GDM1 (cell line): ENCODE data around the gene CLDN22.

Source experiments
- DNase-seq: peaks from one replicate; lab custom pipeline; 2025; lab: John Stamatoyannopoulos, UW

CLDN22 gene

DNA sequence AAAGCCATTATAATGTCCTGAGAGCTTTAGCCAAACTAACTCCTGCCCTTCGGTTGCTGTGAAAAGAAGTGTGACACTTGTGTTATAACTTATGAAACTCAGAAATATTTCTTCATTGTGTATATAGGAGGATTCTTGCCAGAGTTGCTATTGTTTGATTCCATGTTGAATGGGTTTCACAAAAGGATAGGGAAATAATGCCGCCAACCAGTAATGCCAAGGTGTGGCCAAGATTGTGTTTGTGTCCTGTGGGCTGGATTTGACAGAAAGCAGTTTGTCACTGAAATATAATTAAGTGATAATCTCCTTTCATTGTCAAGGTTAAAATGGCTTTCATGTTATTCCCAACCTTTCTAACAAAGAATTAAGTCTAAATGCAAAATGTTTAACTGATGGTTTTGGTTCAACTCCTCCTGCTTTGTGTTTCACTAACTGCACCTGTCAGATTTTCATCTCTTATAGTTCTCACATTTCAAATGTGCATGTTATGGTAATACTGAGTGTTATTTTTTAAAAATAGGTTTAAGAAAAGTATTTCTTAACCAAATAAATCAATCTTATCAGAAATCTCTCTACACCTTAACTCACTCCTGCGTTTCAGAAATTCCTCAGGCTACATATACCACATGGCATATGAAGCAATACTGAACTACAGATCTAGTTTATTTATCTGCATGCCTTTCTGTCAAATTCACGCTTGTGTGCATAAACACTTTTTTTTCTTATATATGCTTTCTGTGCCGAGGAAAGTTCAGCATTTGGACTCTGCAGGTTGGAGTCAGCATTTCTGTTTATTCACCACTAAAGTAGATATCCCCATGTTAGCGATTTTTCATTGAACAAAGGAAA is at the start of gene CLDN22:
Gene CLDN22, minus strand, starts transcription at position 66 of the 849 bp plus-strand sequence. Its CDS starts 58 bp downstream, at position 8.
- DNase-seq, result no peak

DNA sequence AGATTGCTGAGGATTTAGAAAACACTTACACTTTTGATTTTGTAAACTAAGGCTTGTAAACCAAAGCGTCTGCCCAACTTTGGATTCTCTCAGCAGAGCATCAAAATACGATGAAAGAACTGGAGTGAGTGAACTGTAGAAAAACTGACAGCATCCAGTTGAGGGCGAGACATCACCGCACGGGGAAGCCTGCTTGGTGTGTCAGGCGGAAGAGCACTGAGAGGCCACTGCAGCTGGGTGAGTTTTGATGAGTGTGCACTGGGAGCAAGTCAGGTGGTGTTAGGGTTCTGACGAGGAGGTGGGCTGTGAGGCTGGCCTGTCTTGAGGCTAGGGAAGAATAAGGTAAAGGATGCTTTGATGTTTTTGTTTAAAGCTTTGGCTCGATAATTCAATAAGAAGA is 49.0 kb upstream of the CLDN22 start:
- no peak for DNase-seq

DNA sequence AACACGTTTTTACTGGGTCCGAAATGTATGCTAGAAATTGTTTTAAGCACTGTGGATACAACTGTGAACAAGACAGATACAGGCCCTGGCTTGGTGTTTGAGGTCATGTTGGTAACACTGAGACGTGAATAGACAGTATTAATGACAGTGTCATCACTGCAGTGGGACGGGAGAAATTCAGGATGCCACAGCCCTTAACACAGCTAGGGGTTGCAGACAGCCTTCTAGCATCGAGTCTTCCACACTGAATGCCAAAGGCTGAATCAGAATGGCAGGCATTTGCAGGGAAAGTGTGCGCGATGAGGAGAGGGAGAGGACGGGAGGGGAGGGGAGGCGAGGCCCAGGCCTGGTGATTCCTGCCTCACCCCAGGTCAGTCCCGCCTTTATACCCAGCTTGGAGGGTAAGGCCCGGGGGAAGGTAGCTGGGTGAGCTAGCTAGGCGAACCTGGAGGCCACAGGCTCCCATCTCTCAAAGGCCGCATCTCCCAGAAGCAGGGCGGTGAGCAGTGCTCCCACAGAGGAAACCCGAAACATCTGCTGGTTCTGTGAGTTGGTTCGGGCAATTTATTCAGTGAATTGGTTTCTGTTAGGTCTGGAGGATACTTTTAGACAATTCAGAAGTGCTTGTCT is 46.2 kb upstream of the CLDN22 start:
- no peak for DNase-seq

DNA sequence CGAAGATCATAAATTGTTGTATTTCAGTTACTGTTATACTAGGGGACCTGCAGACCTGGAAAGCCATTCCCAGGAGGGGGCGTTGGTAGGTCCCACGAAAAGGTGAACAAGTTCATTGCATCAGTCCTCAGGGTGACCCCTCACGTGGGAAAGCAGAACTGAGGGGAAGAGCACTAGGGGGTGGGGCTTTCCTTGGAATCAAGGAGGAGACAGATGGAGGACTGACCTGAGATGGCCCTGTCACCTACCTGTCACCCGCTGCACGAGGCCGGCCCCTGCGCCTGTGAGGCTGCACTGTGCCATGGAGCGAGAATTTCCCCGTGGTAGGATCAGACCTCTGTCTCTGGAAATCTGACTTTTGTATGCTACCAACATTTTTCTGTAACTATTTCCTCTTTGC is 43.9 kb upstream of the CLDN22 start:
- no peak for DNase-seq

DNA sequence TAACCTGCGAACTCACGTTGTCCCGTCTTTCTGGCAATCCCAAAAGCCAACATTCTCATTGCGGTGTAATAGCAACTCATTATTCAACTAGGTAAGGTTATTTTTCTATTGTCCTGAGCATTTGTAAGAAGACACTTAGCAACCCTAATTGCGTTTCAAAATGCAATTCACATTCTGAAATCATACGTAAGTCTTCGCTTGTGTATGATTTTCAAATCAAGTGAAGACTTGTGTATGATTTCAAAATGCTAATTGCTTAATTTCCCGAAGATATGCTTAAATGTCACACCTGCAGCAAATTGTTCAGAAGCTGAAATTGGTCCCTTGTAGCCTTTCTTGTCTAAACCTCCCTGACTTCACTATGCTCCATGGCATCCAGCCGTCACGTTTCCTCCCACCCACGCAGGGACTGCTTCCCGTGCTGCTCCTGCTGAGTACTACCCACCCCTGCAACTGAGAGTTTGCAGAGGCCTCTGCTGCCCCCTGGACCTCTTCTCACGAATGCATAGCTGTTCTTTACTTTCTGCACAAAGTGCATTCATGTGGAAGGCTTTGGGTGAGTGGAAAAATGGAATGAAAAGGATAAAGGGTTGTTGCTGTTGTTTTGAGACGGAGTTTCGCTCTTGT is 43.0 kb upstream of the CLDN22 start:
- no peak for DNase-seq

GRCh38 chr4:183362036-183362435 is 42.0 kb upstream of the CLDN22 start:
- DNase-seq, result no peak

DNA sequence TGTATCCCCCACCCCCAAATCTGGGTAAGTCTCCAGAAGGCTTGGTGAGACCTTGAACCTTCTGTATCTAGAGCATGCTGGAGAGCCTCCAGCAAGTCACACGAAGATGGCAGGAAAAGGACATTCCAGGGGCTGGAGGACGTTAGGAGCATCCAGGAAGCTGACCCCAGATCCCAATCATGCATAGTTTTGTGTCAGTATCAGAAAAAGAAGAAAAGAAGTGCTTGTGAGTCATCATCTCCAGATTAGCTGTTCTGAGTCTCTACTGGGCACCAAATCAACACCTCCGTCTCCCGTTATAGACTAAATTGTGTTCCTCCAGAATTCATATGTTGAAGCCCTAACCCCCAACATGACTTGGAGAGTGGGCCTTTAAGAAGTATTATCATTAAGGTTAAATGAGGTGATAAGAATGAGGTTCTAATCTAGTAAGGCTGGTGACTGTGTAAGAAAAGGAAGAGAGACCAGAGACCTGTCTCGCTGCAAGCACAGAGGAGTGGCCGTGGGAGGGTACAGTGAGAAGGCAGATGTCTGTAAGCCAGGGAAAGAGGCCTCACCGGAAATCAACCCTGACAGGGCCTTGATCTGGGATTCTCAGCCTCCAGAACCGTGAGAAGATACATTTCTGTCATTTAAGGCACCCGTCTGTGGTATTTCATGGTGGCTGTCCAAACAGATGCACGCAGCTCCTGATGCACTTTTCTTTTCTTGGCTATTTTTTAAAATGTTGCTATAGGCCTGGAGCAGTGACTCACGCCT is 40.3 kb upstream of the CLDN22 start:
- no peak for DNase-seq

- DNase-seq, result no peak
These were observed 38.2 kb upstream of the CLDN22 start for GRCh38 chr4:183358215-183358755.

DNA sequence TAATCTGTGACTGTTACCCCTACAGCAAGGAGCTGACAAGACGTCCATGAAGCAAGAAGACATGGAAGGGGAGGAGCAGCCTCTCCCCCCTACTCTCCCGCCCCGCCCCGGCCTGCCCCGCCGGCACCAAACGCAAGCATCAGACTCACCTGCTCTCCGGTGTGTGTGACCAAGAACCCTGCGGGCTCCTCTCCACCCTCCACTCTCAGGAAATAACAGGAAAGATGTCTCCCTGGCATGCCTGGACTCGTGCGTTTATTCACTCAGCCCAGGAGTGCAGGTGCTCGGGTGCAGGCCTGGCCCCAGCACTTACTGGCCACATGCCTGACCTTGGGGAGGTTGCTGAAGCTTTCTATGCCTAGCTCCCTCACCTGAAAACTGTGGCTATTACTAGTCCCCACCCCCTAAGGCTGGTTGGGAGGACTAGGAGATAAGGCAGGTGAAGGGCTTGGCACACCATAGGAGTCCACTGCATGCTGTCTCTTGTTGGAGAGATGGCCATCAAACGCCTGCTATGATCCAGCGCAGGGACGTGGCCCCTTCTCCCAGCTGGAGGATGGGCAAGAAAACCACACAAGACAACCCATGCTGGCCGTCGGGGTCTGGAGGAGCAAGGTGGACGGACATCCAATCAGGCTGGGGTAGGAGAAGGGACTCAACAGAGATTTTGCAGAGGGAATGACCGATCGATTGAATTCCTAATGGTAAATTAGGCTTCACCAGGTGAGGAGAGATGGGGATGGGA is 37.0 kb upstream of the CLDN22 start:
- no peak for DNase-seq

DNA sequence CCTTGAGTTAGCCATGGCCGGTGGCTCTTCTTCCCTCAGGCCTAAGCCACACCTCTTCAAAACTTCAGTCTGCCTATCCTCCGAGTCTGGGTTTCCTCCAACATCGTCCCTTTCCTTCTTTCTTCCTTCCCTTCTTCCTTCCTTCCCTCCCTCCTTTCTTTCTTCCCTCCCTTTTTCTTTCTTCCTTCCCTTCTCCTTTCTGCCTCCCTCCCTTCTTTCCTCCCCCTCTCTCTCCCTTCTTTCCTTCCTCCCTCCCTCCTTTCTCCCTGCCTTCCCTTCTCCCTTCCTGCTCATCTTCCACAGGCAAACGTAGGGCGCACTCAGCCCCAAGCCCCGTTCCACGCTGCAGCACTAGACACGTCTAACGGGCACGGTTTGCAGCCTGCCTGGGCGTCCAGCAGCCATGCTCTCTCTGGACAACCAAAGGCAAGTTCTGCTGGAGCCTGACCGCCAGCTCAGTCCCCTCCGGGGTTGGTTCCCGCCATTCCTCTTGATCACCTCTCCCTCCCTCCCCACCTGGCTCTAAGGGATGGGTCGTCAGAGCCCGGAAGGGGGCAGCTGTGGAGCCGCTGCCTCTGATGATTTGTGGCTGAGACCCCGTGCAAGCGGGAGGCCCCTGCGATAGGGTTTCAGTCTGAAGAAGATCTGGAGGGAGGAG is 36.2 kb upstream of the CLDN22 start:
- no peak for DNase-seq

GRCh38 chr4:183355405-183355804 is 35.3 kb upstream of the CLDN22 start:
- DNase-seq, result no peak

DNA sequence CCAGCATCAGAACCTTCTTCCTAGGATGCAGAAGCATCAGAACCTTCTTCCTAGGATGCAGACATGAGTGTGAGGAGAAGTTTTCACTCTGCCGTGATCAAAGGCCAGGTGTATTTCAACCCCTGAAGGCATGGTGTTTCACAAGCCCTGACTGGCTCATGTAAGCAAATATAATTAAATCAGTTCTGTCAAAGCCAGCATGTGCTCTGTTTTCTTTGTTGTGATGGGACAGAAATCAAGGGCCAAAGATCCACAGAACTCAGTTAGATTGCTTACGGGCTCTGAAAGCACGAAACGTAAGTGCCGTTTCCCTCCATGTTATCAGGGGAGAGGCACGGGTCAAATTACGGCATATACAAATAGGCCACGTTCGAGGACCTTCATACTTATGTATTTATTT is 34.1 kb upstream of the CLDN22 start:
- DNase-seq, result no peak

DNA sequence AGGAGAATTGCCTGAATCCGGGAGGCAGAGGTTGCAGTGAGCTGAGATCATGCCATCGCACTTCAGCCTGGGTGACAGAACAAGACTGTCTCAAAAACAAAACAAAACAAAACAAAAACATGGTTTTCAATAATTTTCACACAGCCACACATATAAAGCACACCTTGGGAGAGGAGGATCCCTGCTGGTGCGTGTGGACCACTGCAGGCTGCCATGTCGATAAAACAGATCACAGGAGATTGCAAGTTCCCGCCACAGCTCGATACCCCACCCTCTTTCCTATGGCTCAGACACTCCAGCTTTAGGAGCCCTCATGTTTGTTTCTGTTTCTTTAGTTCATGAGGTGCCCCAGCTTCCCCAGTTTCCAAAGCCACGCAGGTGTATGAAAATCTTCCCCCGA is 33.5 kb upstream of the CLDN22 start:
- no peak for DNase-seq

DNA sequence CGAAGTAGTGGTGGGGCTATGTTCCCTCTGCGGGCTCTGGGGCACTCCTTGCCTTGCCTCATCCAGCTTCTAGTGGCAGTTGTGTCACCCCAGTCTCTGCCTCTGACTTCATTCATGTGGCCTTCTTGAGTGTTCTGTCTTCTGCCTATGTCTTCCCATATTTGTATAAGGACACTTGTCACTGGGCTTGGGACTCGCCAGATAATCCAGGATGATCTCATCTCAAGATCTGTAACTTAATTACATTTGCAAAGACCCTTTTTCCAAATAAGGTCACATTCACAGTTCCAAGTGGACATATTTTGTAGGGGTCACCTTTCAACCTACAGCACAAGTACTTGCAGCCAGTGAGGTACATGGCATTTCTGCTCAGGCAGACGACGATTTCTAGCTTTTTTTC is 32.5 kb upstream of the CLDN22 start:
- DNase-seq, result no peak

DNA sequence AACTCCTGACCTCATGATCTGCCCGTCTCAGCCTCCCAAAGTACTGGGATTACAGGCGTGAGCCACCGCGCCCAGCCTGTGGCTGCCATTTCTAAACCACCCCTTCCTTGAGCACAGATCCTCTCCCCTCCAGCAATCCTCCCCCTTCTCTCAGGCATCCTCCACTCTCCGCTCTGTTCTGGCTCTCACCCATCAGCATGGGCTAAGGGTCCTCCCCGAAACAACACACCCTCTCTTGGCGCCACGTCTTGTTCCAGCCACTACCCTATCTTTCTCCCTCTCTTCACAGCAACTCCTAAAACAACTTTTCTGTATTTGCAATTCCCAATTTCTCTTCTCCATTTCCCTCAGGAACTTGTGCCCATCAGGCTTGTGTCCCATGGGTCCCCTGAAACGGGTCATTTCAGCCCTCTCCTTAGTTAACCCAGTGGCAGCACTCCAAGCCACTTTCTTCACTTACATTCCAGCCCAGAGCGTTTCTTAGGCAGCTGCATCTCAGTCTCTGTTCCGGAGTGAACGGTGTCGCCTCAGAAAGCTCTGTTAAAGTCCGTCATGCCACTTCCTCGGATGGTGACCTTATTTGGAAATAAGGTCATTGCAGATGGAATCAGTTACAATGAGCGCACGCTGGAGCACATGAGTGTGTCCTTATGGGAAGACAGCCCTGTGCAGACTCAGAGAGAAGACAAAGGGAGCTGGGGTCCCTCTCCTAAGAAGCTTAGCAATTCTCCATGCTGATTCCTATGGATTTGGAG is 30.4 kb upstream of the CLDN22 start:
- DNase-seq, result no peak

DNA sequence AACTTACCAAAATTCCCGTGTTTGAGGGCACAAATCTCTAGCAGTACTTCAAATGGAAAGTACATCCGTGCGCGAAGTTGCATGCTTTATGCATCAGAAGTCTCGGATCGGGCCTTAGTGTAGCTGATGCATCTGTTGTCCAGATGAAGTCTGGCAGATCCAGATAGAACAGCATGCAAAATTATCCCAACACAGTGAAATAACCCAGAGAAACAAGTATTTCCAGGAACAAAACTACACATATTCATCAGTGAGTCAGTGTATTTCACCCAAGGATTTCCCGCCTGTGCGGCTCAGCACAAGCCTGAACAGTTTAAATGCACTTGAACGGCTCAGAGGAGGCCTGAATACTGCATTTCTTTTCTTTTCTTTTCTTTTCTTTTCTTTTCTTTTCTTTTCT is 29.6 kb upstream of the CLDN22 start:
- DNase-seq, result no peak

- no peak for DNase-seq
These were observed 28.9 kb upstream of the CLDN22 start for GRCh38 chr4:183348706-183349659.

DNA sequence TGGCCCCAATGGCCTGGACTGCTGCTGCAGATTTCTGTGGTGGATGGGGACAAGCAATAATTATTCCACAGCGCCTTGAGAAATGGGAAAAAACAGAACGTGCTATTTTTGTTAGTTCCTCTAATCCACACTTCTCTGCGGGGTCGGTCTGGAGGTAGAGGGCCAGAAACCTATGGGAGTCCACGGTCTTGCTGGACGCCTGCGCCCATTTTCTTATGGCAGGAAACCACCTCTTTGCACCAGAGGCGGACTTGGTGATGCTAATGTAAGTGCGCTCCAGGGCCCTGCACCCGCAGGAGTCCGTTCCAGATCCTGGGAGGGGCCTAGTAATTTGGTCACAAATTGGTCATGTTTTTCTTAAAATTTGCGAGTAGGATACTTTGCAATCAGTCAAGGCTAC is 28.1 kb upstream of the CLDN22 start:
- DNase-seq, result no peak

DNA sequence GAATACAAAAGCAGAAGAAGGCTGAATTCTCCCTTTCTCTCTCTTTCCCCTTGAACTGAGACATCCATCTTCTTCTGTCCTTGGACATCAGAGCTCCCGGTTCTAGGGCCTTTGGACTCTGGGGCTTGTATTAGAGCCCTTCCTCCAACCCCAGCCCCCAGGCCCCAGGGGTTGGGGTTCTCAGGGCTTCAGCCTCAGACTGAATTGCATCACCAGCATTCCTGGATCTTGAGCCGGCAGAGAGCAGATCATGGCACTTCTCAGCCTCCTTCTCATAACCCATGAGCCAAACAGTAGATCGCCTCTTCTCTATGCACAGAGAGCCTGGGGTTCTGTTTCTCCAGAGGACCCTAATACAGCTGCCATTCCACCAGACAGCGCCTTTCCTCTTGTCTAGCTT is 27.5 kb upstream of the CLDN22 start:
- no peak for DNase-seq
